Renal cortex interstitium (tissue), 11 donors: Measurements from ENCODE around the gene ZNF793. TPM values are rescaled to one million over a fixed set of nuclear protein-coding genes. Genes with fewer than 3 reads are reported as not detected.

Source experiments
- DNase-seq, 11 donors: peaks; one replicate each; pipeline ENCODE4 v3.0.0-alpha.2; 2013; ENCODE audit warnings: low read depth in 9 of 11, low spot score in 4 of 11; ENCODE audit errors: extremely low read depth in 1 of 11
- polyA plus RNA-seq, 3 donors: library from polyadenylated mRNA; unstranded; fragments of 120-200 nt; gene quantifications; one replicate each; pipeline ENCODE4 v1.2.1, GENCODE V29; 2013; ENCODE audit not compliant: insufficient read length in 3 of 3

Gene ZNF793
- polyA plus RNA-seq, 3 donors: 19.9 to 32.9 (median 24.7) TPM

DNA sequence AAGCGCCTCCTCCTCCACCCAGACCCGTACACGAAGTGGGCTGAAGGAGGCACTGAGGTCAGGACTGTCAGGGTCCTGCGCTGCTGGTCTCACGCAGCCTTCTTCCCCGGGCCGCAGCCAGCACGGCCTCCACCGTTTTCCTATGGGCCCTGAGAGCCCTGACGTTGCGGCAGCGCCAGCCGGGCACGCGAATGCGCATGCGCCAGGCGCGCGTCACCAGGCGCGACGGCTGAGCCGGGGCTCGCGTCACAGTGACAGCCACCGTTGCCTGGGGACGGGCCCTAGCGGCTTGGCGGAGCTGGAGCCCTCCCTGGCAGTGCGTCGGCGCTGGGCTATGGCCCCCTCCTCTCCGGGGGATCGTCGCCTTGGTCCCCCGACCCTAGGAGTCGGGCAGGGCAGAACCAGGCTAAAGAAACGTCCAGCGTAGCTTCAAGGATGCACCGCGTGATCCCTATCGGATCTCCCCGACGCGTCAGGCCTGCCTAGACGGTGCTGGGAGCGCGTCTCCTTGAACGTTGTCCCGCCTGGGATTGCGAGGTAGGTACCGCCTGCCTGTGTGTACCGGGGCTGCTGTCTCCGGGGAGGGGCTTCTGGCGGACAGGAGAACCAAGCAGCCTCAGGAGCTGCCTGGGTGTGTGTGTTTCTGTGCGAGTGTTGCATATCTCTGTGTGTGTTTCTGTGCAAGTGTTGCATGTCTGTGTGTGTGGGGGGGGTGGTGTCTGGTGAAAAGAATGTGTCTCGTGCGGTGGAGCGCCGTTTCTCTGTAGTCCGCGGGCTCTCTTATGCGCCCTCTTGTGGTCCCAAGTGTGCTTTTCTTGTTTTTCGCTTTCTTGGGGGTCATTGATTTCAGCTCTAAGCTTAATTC is 44.6 kb downstream of the ZNF793 start:
- peak; percentile 60 to 83 (median 75) for DNase-seq

DNA sequence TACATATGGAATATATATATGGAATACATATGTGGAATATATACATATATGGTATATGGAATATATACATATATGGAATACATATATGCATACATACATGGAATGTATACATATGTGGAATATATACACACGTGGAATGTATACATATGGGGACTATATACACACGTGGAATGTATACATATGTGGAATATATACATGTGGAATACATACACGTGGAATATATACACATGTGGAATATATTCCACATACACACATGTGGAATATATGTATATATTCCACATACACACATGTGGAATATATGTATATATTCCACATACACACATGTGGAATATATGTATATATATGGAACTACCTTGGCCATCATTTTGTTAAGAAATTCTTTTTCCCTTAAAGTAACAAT is 56.8 kb downstream of the ZNF793 start:
- DNase-seq: no peak

GRCh38 chr19:37564624-37565369 is 58.1 kb downstream of the ZNF793 start:
- no peak for DNase-seq

DNA sequence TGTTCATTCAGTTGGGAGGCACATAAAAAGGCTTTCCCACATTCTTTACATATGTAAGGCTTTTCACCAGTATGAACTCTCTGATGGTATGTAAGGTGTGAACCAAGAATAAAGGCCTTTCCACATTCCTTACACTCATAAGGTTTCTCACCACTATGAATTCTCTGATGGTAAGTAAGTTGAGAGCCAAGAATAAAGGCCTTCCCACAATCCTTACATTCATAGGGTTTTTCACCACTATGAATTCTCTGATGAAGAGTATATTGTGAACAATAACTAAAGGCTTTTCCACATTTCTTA is 58.6 kb downstream of the ZNF793 start:
- DNase-seq: no peak

- no peak for DNase-seq
Observed at GRCh38 chr19:37572203-37572602, 65.5 kb downstream of the ZNF793 start.

GRCh38 chr19:37583340-37583739 is 76.6 kb downstream of the ZNF793 start:
- no peak for DNase-seq

Other genes starting within 250 kb of the ZNF793 start
- 1 to 10 TPM; 7.7 to 10.0 (median 9.8) TPM for gene ZNF527, start 135.8 kb upstream of the ZNF793 start, polyA plus RNA-seq
- 10 to 100 TPM; 10.5 to 14.6 (median 10.6) TPM for gene ZNF569, start 39.5 kb upstream of the ZNF793 start, polyA plus RNA-seq
- gene ZNF570, start 37.6 kb upstream of the ZNF793 start, polyA plus RNA-seq: 10 to 100 TPM in 2 of 3 donors, 1 to 10 TPM in 1; 9.4 to 11.3 (median 10.5) TPM
- gene ZNF571, start 87.9 kb downstream of the ZNF793 start, polyA plus RNA-seq: 10 to 100 TPM in 1 of 3 donors, 1 to 10 TPM in 2; 9.1 to 10.6 (median 9.8) TPM
- 1 to 10 TPM; 3.1 to 6.2 (median 5.1) TPM for gene ZNF540, start 87.9 kb downstream of the ZNF793 start, polyA plus RNA-seq
- 10 to 100 TPM; 22.6 to 28.0 (median 24.8) TPM for gene ZFP30, start 148.5 kb downstream of the ZNF793 start, polyA plus RNA-seq
- gene ZNF607, start 212.8 kb downstream of the ZNF793 start, polyA plus RNA-seq: 10 to 100 TPM; 11.7 to 16.4 (median 12.5) TPM